HEK293 (cell line): ENCODE measurements around the gene KCNIP4.

Source experiments
- CTCF ChIA-PET: fragments of 350-600 bp; formaldehyde crosslinking; extraction: SDS; loops from one replicate; lab custom pipeline; 2021; ENCODE audit warnings: antibody characterized with exemption; lab: Yijun Ruan, JAX
- POLR2A ChIA-PET: fragments of 300-600 bp; formaldehyde crosslinking; extraction: SDS; loops from one replicate; lab custom pipeline; 2020; ENCODE audit warnings: antibody characterized with exemption, inconsistent platforms; lab: Yijun Ruan, JAX
- H3K27ac ChIP-seq: fragments of 200-500 bp; sonication (Bioruptor generic); 2 replicates; pipeline ENCODE4 v1.5.1; 2014; ENCODE audit warnings: low read depth, low read length, control low read depth, inconsistent platforms; ENCODE audit errors: extremely low read depth
- H3K36me3 ChIP-seq, 2 experiments: fragments of 200-500 bp in 1 of 2; sonication (Bioruptor generic) in 1 of 2; 1 replicate in 1 of 2; 2 replicates in 1 of 2; pipeline ENCODE4 v1.5.1; 2014 to 2017; ENCODE audit warnings: inconsistent platforms in 2 of 2, low read length in 2 of 2; ENCODE audit not compliant: control insufficient read depth in 2 of 2, insufficient read depth in 1 of 2
- H3K4me1 ChIP-seq: fragments of 200-500 bp; sonication (Bioruptor generic); 2 replicates; pipeline ENCODE4 v1.5.1; 2014; ENCODE audit warnings: mild to moderate bottlenecking, low read length, inconsistent platforms; ENCODE audit not compliant: control insufficient read depth, insufficient read depth
- H3K4me3 ChIP-seq: 2 replicates; pipeline ENCODE4 v1.5.1; 2011; ENCODE audit warnings: low read depth, mild to moderate bottlenecking, control low read depth, low read length, moderate library complexity
- H3K9me3 ChIP-seq: fragments of 200-500 bp; sonication (Bioruptor generic); 2 replicates; pipeline ENCODE4 v1.5.1; 2014; ENCODE audit warnings: low read depth, low read length, inconsistent platforms; ENCODE audit not compliant: control insufficient read depth, insufficient read depth
- BCL6B ChIP-seq: fragments of 450-650 bp; formaldehyde crosslinking; IDR thresholded peaks from 2 replicates; pipeline ENCODE4 v1.5.1; 2017; ENCODE audit warnings: missing biosample characterization, missing genetic modification characterization
- ZBTB21 ChIP-seq: fragments of 450-650 bp; formaldehyde crosslinking; IDR thresholded peaks from 2 replicates; pipeline ENCODE4 v1.5.1; 2017; ENCODE audit warnings: missing biosample characterization, missing genetic modification characterization
- ZEB2 ChIP-seq: fragments of 450-650 bp; formaldehyde crosslinking; IDR thresholded peaks from 2 replicates; pipeline ENCODE4 v1.5.1; 2016; ENCODE audit warnings: missing biosample characterization, missing genetic modification characterization
- ZFP37 ChIP-seq: fragments of 450-650 bp; formaldehyde crosslinking; IDR thresholded peaks from 2 replicates; pipeline ENCODE4 v1.5.1; 2016; ENCODE audit warnings: missing biosample characterization, missing genetic modification characterization
- ZNF16 ChIP-seq: fragments of 450-650 bp; formaldehyde crosslinking; IDR thresholded peaks from 2 replicates; pipeline ENCODE4 v1.5.1; 2016; ENCODE audit warnings: low read depth, missing biosample characterization, missing genetic modification characterization
- ZNF169 ChIP-seq: fragments of 450-650 bp; formaldehyde crosslinking; IDR thresholded peaks from 2 replicates; pipeline ENCODE4 v1.5.1; 2016; ENCODE audit warnings: missing biosample characterization, missing genetic modification characterization
- ZNF26 ChIP-seq: fragments of 450-650 bp; formaldehyde crosslinking; IDR thresholded peaks from 2 replicates; pipeline ENCODE4 v1.5.1; 2016; ENCODE audit warnings: missing biosample characterization, missing genetic modification characterization
- ZNF324 ChIP-seq: fragments of 450-650 bp; formaldehyde crosslinking; IDR thresholded peaks from 2 replicates; pipeline ENCODE4 v1.5.1; 2016; ENCODE audit warnings: missing biosample characterization, missing genetic modification characterization
- ZNF341 ChIP-seq: fragments of 450-650 bp; formaldehyde crosslinking; IDR thresholded peaks from 2 replicates; pipeline ENCODE4; 2016; ENCODE audit warnings: low read depth, missing biosample characterization, missing genetic modification characterization
- ZNF366 ChIP-seq: fragments of 450-650 bp; formaldehyde crosslinking; conservative IDR thresholded peaks from 2 replicates; pipeline ENCODE4 v1.5.1; 2016; ENCODE audit warnings: missing biosample characterization, missing genetic modification characterization
- ZNF555 ChIP-seq: fragments of 450-650 bp; formaldehyde crosslinking; conservative IDR thresholded peaks from 2 replicates; pipeline ENCODE4 v1.5.1; 2017; ENCODE audit warnings: missing biosample characterization, mild to moderate bottlenecking, missing genetic modification characterization, inconsistent platforms
- ZNF560 ChIP-seq: fragments of 450-650 bp; formaldehyde crosslinking; IDR thresholded peaks from 2 replicates; pipeline ENCODE4 v1.5.1; 2017; ENCODE audit warnings: missing biosample characterization, missing genetic modification characterization, borderline replicate concordance
- ZNF660 ChIP-seq: fragments of 450-650 bp; IDR thresholded peaks from 2 replicates; pipeline ENCODE4 v1.5.1; 2018; ENCODE audit warnings: missing biosample characterization, mild to moderate bottlenecking, missing genetic modification characterization
- ZNF785 ChIP-seq: fragments of 450-650 bp; formaldehyde crosslinking; IDR thresholded peaks from 2 replicates; pipeline ENCODE4 v1.5.1; 2016; ENCODE audit warnings: missing biosample characterization, missing genetic modification characterization
- TF ChIP-seq, protein P1 (sequence below): fragments of 450-650 bp; formaldehyde crosslinking; conservative IDR thresholded peaks from 2 replicates; pipeline ENCODE4 v1.5.1; 2016; ENCODE audit warnings: low read depth, missing biosample characterization, missing genetic modification characterization
- TF ChIP-seq, protein P2 (sequence below): fragments of 450-650 bp; formaldehyde crosslinking; IDR thresholded peaks from 2 replicates; pipeline ENCODE4 v1.5.1; 2016; ENCODE audit warnings: missing biosample characterization, missing genetic modification characterization

The KCNIP4 gene

GRCh38 chr4:21960793-21961192 lies 12.2 kb upstream of the KCNIP4 start:
- Histone ChIP-seq H3K27ac (no peak overlapping the region), H3K36me3 (no peaks in the 10 kb centered on the region), H3K9me3 (no peaks in the 10 kb centered on the region), H3K4me1 (no peaks in the 10 kb centered on the region), H3K4me3 (no peak overlapping the region)
- TF ChIP-seq ZBTB21 (tag by site-specific recombination) (no peak), ZNF560 (tag by site-specific recombination) (no peak), ZNF26 (no peak), ZFP37 (tag by site-specific recombination) (no peak), ZNF660 (tag by site-specific recombination) (no peak), ZEB2 (no peak), ZNF341 (tag by site-specific recombination) (no peak), ZNF366 (no peak), ZNF324 (tag by site-specific recombination) (no peak), ZNF555 (no peak)
- TF ChIP-seq, protein P1, sequence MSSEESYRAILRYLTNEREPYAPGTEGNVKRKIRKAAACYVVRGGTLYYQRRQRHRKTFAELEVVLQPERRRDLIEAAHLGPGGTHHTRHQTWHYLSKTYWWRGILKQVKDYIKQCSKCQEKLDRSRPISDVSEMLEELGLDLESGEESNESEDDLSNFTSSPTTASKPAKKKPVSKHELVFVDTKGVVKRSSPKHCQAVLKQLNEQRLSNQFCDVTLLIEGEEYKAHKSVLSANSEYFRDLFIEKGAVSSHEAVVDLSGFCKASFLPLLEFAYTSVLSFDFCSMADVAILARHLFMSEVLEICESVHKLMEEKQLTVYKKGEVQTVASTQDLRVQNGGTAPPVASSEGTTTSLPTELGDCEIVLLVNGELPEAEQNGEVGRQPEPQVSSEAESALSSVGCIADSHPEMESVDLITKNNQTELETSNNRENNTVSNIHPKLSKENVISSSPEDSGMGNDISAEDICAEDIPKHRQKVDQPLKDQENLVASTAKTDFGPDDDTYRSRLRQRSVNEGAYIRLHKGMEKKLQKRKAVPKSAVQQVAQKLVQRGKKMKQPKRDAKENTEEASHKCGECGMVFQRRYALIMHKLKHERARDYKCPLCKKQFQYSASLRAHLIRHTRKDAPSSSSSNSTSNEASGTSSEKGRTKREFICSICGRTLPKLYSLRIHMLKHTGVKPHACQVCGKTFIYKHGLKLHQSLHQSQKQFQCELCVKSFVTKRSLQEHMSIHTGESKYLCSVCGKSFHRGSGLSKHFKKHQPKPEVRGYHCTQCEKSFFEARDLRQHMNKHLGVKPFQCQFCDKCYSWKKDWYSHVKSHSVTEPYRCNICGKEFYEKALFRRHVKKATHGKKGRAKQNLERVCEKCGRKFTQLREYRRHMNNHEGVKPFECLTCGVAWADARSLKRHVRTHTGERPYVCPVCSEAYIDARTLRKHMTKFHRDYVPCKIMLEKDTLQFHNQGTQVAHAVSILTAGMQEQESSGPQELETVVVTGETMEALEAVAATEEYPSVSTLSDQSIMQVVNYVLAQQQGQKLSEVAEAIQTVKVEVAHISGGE (tag by site-specific recombination), result no peak
- ChIA-PET POLR2A (no interaction called here), CTCF (no interaction called here)

- no peak for TF ChIP-seq ZNF169
- TF ChIP-seq ZNF341 (tag by site-specific recombination), result no peak
- TF ChIP-seq ZNF16 (tag by site-specific recombination), result no peak
- no peak overlapping the region for H3K27ac ChIP-seq
- H3K9me3 ChIP-seq, result no peaks in the 10 kb centered on the region
- no peak overlapping the region for H3K4me3 ChIP-seq
- H3K36me3 ChIP-seq, result no peaks in the 10 kb centered on the region
- no peaks in the 10 kb centered on the region for H3K4me1 ChIP-seq
- ChIA-PET CTCF (no interaction called here), POLR2A (no interaction called here)
Observed at GRCh38 chr4:21954916-21955315, 6.3 kb upstream of the KCNIP4 start.

- H3K4me1 ChIP-seq, result no peaks in the 10 kb centered on the region
- H3K27ac ChIP-seq, result no peak overlapping the region
- POLR2A ChIA-PET, result no interaction called here
- no peaks in the 10 kb centered on the region for H3K36me3 ChIP-seq
- TF ChIP-seq, protein P2, sequence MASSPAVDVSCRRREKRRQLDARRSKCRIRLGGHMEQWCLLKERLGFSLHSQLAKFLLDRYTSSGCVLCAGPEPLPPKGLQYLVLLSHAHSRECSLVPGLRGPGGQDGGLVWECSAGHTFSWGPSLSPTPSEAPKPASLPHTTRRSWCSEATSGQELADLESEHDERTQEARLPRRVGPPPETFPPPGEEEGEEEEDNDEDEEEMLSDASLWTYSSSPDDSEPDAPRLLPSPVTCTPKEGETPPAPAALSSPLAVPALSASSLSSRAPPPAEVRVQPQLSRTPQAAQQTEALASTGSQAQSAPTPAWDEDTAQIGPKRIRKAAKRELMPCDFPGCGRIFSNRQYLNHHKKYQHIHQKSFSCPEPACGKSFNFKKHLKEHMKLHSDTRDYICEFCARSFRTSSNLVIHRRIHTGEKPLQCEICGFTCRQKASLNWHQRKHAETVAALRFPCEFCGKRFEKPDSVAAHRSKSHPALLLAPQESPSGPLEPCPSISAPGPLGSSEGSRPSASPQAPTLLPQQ (tag by site-specific recombination), result no peak
- TF ChIP-seq BCL6B (tag by site-specific recombination) (no peak), ZNF785 (tag by site-specific recombination) (no peak)
- H3K9me3 ChIP-seq, result no peaks in the 10 kb centered on the region
- CTCF ChIA-PET, result interaction anchor here (0.7 kb wide), 1 partner anchor 27 kb away, joined by 4 read pairs; no protein-coding TSS in a partner anchor
- no peak overlapping the region for H3K4me3 ChIP-seq
Observed at GRCh38 chr4:21953653-21954052, 5.1 kb upstream of the KCNIP4 start.
